Mesothelial cell of epicardium (in vitro differentiated cells): ENCODE measurements around the gene ADAM30. TPM values are rescaled to one million over a fixed set of nuclear protein-coding genes. Genes with fewer than 3 reads are reported as not detected.

Experiments
- DNase-seq, 2 experiments: peaks; one replicate each; pipeline ENCODE4 v3.0.0; 2021; ENCODE audit warnings: low spot score in 2 of 2; ENCODE audit not compliant: unreplicated experiment in 2 of 2
- H3K27ac Mint-ChIP-seq: 2 replicates; pipeline ENCODE4 v1.8.0; 2021; ENCODE audit warnings: mixed read lengths
- H3K27me3 Mint-ChIP-seq: 2 replicates; pipeline ENCODE4 v1.8.0; 2021; ENCODE audit warnings: low read depth, mixed read lengths
- H3K36me3 Mint-ChIP-seq: 2 replicates; pipeline ENCODE4 v1.8.0; 2021; ENCODE audit warnings: mixed read lengths
- H3K4me1 Mint-ChIP-seq: 2 replicates; pipeline ENCODE4 v1.8.0; 2021; ENCODE audit warnings: mixed read lengths
- H3K4me3 Mint-ChIP-seq: 2 replicates; pipeline ENCODE4 v1.8.0; 2021; ENCODE audit warnings: mild to moderate bottlenecking, moderate library complexity, mixed read lengths
- H3K9me3 Mint-ChIP-seq: 2 replicates; pipeline ENCODE4 v1.8.0; 2021; ENCODE audit warnings: mixed read lengths
- total RNA-seq: library from RNA; stranded (reverse); gene quantifications from 3 replicates; pipeline ENCODE4 v1.2.1, GENCODE V29; 2021
- TF ChIP-seq, protein P1 (sequence below): fragments of 200-600 bp; sonication (generic); IDR thresholded peaks from one replicate; pipeline ENCODE4 v1.5.0; 2021; ENCODE audit warnings: antibody characterized with exemption; ENCODE audit not compliant: unreplicated experiment

The ADAM30 gene
- total RNA-seq, 1 donor from 2014 or later = 0.07 TPM

DNA sequence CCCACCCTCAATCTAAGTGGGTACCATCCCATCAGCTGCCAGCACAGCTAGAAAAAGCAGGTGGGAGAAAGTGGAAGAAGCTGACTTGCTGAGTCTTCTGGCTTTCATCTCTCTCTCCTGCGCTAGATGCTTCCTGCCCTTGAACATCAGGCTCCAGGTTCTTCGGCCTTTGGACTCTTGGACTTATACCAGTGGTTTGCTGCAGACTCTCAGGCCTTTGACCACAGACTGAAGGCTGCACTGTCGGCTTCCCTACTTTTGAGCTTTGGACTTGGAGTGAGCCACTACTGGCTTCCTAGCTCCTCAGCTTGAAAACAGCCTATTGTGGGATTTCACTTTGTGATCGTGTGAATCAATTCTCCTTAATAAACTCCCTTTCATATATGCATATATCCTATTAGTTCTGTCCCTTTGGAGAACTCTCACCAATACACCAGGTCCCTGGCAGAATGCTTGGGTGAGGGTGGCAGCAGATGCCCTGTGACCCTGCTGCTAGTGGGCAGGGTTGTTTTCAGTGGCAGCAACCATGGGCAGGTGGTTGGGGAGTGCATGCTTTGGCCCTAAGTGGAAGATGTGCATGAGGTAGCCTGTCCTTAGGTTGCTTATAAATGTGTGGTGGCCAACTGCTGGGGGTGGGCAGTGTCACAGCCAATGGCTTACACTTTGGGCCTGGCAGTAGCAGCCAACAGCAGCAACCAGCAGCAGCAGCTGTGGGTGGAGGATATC is 10.8 kb upstream of the ADAM30 start:
- H3K27ac Mint-ChIP-seq = no peak overlapping the region
- no peak for DNase-seq
- H3K9me3 Mint-ChIP-seq = peaks cover 19% of the 10 kb centered on the region
- H3K36me3 Mint-ChIP-seq = peaks cover 8% of the 10 kb centered on the region
- TF ChIP-seq, protein P1, sequence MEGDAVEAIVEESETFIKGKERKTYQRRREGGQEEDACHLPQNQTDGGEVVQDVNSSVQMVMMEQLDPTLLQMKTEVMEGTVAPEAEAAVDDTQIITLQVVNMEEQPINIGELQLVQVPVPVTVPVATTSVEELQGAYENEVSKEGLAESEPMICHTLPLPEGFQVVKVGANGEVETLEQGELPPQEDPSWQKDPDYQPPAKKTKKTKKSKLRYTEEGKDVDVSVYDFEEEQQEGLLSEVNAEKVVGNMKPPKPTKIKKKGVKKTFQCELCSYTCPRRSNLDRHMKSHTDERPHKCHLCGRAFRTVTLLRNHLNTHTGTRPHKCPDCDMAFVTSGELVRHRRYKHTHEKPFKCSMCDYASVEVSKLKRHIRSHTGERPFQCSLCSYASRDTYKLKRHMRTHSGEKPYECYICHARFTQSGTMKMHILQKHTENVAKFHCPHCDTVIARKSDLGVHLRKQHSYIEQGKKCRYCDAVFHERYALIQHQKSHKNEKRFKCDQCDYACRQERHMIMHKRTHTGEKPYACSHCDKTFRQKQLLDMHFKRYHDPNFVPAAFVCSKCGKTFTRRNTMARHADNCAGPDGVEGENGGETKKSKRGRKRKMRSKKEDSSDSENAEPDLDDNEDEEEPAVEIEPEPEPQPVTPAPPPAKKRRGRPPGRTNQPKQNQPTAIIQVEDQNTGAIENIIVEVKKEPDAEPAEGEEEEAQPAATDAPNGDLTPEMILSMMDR = no peak
- H3K4me1 Mint-ChIP-seq = peaks cover 4% of the 10 kb centered on the region
- peaks cover 12% of the 10 kb centered on the region for H3K27me3 Mint-ChIP-seq
- no peak overlapping the region for H3K4me3 Mint-ChIP-seq

GRCh38 chr1:119903443-119903835 is 7.1 kb upstream of the ADAM30 start:
- H3K4me3 Mint-ChIP-seq = no peak overlapping the region
- H3K27me3 Mint-ChIP-seq = peaks cover 13% of the 10 kb centered on the region
- H3K9me3 Mint-ChIP-seq = peaks cover 19% of the 10 kb centered on the region
- no peak for DNase-seq
- H3K4me1 Mint-ChIP-seq = peaks cover 4% of the 10 kb centered on the region
- TF ChIP-seq, protein P1 = no peak
- H3K27ac Mint-ChIP-seq = no peak overlapping the region
- H3K36me3 Mint-ChIP-seq = peaks cover 5% of the 10 kb centered on the region

DNA sequence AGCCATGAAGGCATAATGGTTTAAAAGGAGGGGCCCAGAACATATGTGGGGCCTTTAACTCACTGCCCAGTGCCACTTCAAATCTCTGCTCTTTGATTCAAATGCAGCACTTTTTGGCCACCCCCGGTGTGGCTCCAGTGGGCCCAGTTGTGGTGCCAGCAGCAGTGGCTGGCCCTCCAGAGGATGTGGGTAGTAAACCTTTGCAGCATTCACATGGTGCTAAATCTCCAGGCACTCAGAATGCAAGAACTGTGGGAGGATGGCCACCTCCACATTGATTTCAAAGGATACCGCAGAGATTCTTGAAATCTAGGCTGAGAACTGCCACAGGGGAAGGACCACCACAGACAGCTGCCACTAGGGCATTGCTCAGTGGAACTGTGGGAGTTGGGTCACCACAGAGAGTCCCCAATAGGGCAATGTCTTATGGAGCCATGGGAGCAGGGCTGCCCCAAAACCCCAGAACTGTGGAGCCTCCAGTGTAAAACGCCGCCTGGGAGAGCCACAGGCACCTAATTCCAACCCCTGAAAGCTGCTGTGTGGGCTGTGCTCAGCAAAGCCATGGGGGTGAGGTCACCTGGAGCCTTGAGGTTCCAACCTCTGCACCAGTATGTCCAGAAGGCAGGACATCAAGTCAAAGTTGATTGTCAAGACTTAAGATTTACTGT is 6.6 kb upstream of the ADAM30 start:
- H3K27me3 Mint-ChIP-seq = peaks cover 13% of the 10 kb centered on the region
- DNase-seq = no peak
- TF ChIP-seq, protein P1 = no peak
- no peak overlapping the region for H3K27ac Mint-ChIP-seq
- H3K4me1 Mint-ChIP-seq = peaks cover 4% of the 10 kb centered on the region
- H3K36me3 Mint-ChIP-seq = peaks cover 5% of the 10 kb centered on the region
- peaks cover 19% of the 10 kb centered on the region for H3K9me3 Mint-ChIP-seq
- H3K4me3 Mint-ChIP-seq = no peak overlapping the region

GRCh38 chr1:119898981-119899720 is 2.8 kb upstream of the ADAM30 start:
- Mint-ChIP-seq H3K4me3 (no peak overlapping the region), H3K36me3 (no peaks in the 10 kb centered on the region), H3K27ac (no peak overlapping the region), H3K27me3 (peaks cover 13% of the 10 kb centered on the region), H3K9me3 (no peaks in the 10 kb centered on the region), H3K4me1 (peaks cover 4% of the 10 kb centered on the region)
- DNase-seq = no peak
- TF ChIP-seq, protein P1 = no peak

- Mint-ChIP-seq H3K27me3 (peaks cover 8% of the 10 kb centered on the region), H3K4me3 (no peak overlapping the region), H3K9me3 (no peaks in the 10 kb centered on the region), H3K36me3 (no peaks in the 10 kb centered on the region), H3K4me1 (peaks cover 1% of the 10 kb centered on the region), H3K27ac (no peak overlapping the region)
- DNase-seq = no peak
- TF ChIP-seq, protein P1 = no peak
Measured at GRCh38 chr1:119898530-119898929, 2.2 kb upstream of the ADAM30 start.
